ENCODE measurements around the gene THSD7B. TPM values are rescaled to one million over a fixed set of nuclear protein-coding genes. Genes with fewer than 3 reads are reported as not detected.
A peak's percentile ranks its signal among the peaks of the same experiment; 100 is the strongest.

Gene THSD7B
- total and polyA plus RNA-seq, 2 donors from 2014 or later: 0.34 to 0.85 TPM

GRCh38 chr2:136997557-136997956, 232.2 kb downstream of the THSD7B start:
- no peak overlapping the region for H3K9ac ChIP-seq (ENCODE audit: low read length in 3 of 3)
- intact Hi-C loops (cut with DNase I): no loop called here
- TF ChIP-seq CTCF (IDR thresholded peaks at IDR 0.05; ENCODE audit: borderline replicate concordance, extremely low read depth, insufficient read depth): no peak
- FAIRE-seq: no peak
- H3K27ac ChIP-seq (ENCODE audit: low read depth in 2 of 2, low read length in 2 of 2): no peak overlapping the region
- DNase-seq: peak in 2 of 5 donors; percentile 5 to 6
- H3K27me3 ChIP-seq (ENCODE audit: control insufficient read depth, insufficient read depth, low read length): no peaks in the 10 kb centered on the region
- no peaks in the 10 kb centered on the region for H3K9me3 ChIP-seq (ENCODE audit: control insufficient read depth in 2 of 3, insufficient read depth in 1 of 3, low read length in 3 of 3)
- H3K4me1 ChIP-seq (ENCODE audit: control insufficient read depth in 2 of 3, insufficient read depth in 2 of 3, low read depth in 1 of 3, low read length in 3 of 3): no peaks in the 10 kb centered on the region
- H3K4me3 ChIP-seq (ENCODE audit: low read length in 3 of 3): no peak overlapping the region
- no peaks in the 10 kb centered on the region for H3K36me3 ChIP-seq (ENCODE audit: control insufficient read depth in 2 of 3, insufficient read depth in 3 of 3, low read length in 3 of 3)

GRCh38 chr2:137000811-137001210, 235.5 kb downstream of the THSD7B start:
- Histone ChIP-seq H3K27ac (ENCODE audit: low read depth in 2 of 2, low read length in 2 of 2) (no peak overlapping the region), H3K4me1 (ENCODE audit: control insufficient read depth in 2 of 3, insufficient read depth in 2 of 3, low read depth in 1 of 3, low read length in 3 of 3) (no peaks in the 10 kb centered on the region), H3K27me3 (ENCODE audit: control insufficient read depth, insufficient read depth, low read length) (no peaks in the 10 kb centered on the region), H3K36me3 (ENCODE audit: control insufficient read depth in 2 of 3, insufficient read depth in 3 of 3, low read length in 3 of 3) (no peaks in the 10 kb centered on the region), H3K9me3 (ENCODE audit: control insufficient read depth in 2 of 3, insufficient read depth in 1 of 3, low read length in 3 of 3) (no peaks in the 10 kb centered on the region), H3K4me3 (ENCODE audit: low read length in 3 of 3) (no peak overlapping the region), H3K9ac (ENCODE audit: low read length in 3 of 3) (no peak overlapping the region)
- TF ChIP-seq CTCF (IDR thresholded peaks at IDR 0.05; ENCODE audit: borderline replicate concordance, extremely low read depth, insufficient read depth): no peak
- intact Hi-C loops (cut with DNase I): no loop called here
- FAIRE-seq (no peak), DNase-seq (no peak)

GRCh38 chr2:137002896-137003295, 237.6 kb downstream of the THSD7B start:
- no peak overlapping the region for H3K4me3 ChIP-seq (ENCODE audit: low read length in 3 of 3)
- no peak for TF ChIP-seq CTCF (IDR thresholded peaks at IDR 0.05; ENCODE audit: borderline replicate concordance, extremely low read depth, insufficient read depth)
- DNase-seq: peak in 1 of 5 donors; percentile 2

GRCh38 chr2:137005210-137005609, 239.9 kb downstream of the THSD7B start:
- no peaks in the 10 kb centered on the region for H3K9me3 ChIP-seq (ENCODE audit: control insufficient read depth in 2 of 3, insufficient read depth in 1 of 3, low read length in 3 of 3)
- intact Hi-C loops (cut with DNase I): no loop called here
- no peaks in the 10 kb centered on the region for H3K36me3 ChIP-seq (ENCODE audit: control insufficient read depth in 2 of 3, insufficient read depth in 3 of 3, low read length in 3 of 3)
- no peak for DNase-seq
- no peaks in the 10 kb centered on the region for H3K27me3 ChIP-seq (ENCODE audit: control insufficient read depth, insufficient read depth, low read length)
- H3K4me1 ChIP-seq (ENCODE audit: control insufficient read depth in 2 of 3, insufficient read depth in 2 of 3, low read depth in 1 of 3, low read length in 3 of 3): no peaks in the 10 kb centered on the region
- no peak overlapping the region for H3K27ac ChIP-seq (ENCODE audit: low read depth in 2 of 2, low read length in 2 of 2)
- TF ChIP-seq CTCF (IDR thresholded peaks at IDR 0.05; ENCODE audit: borderline replicate concordance, extremely low read depth, insufficient read depth): no peak
- H3K9ac ChIP-seq (ENCODE audit: low read length in 3 of 3): no peak overlapping the region
- no peak overlapping the region for H3K4me3 ChIP-seq (ENCODE audit: low read length in 3 of 3)
- FAIRE-seq: no peak

More at GRCh38 chr2:137002896-137003295, 237.6 kb downstream of the THSD7B start:
- Histone ChIP-seq H3K27ac (ENCODE audit: low read depth in 2 of 2, low read length in 2 of 2) (no peak overlapping the region), H3K9ac (ENCODE audit: low read length in 3 of 3) (no peak overlapping the region), H3K9me3 (ENCODE audit: control insufficient read depth in 2 of 3, insufficient read depth in 1 of 3, low read length in 3 of 3) (no peaks in the 10 kb centered on the region), H3K36me3 (ENCODE audit: control insufficient read depth in 2 of 3, insufficient read depth in 3 of 3, low read length in 3 of 3) (no peaks in the 10 kb centered on the region), H3K27me3 (ENCODE audit: control insufficient read depth, insufficient read depth, low read length) (no peaks in the 10 kb centered on the region), H3K4me1 (ENCODE audit: control insufficient read depth in 2 of 3, insufficient read depth in 2 of 3, low read depth in 1 of 3, low read length in 3 of 3) (no peaks in the 10 kb centered on the region)
- no peak for FAIRE-seq
- intact Hi-C loops (cut with DNase I): no loop called here
